GM12873 (cell line): ENCODE data around the gene BCL2L11.

Source experiments
- CTCF ChIP-seq: IDR thresholded peaks from 2 replicates; pipeline ENCODE4 v1.5.1; 2012; ENCODE audit warnings: low read depth, mild to moderate bottlenecking, moderate library complexity, low read length, control low read depth; ENCODE audit not compliant: insufficient read depth; ENCODE audit errors: missing control alignments

The BCL2L11 gene

GRCh38 chr2:111178730-111179405 lies 58.2 kb downstream of the BCL2L11 start:
- no peak for TF ChIP-seq CTCF

GRCh38 chr2:111182121-111182520 lies 61.4 kb downstream of the BCL2L11 start:
- TF ChIP-seq CTCF, result no peak

GRCh38 chr2:111182740-111183139 lies 62.0 kb downstream of the BCL2L11 start:
- no peak for TF ChIP-seq CTCF

GRCh38 chr2:111184725-111185310 lies 64.1 kb downstream of the BCL2L11 start:
- no peak for TF ChIP-seq CTCF

GRCh38 chr2:111185361-111186022 lies 64.8 kb downstream of the BCL2L11 start:
- no peak for TF ChIP-seq CTCF

GRCh38 chr2:111186121-111186715 lies 65.5 kb downstream of the BCL2L11 start:
- no peak for TF ChIP-seq CTCF

- no peak for TF ChIP-seq CTCF
These were observed 66.2 kb downstream of the BCL2L11 start for GRCh38 chr2:111186933-111187332.
